Medulla oblongata (tissue), 1 donor: Measurements from ENCODE around the gene NME9.

ENCODE experiments used
- DNase-seq: peaks from one replicate; pipeline ENCODE4 v3.0.0-alpha.2; 2015; ENCODE audit errors: extremely low spot score

NME9 gene

DNA sequence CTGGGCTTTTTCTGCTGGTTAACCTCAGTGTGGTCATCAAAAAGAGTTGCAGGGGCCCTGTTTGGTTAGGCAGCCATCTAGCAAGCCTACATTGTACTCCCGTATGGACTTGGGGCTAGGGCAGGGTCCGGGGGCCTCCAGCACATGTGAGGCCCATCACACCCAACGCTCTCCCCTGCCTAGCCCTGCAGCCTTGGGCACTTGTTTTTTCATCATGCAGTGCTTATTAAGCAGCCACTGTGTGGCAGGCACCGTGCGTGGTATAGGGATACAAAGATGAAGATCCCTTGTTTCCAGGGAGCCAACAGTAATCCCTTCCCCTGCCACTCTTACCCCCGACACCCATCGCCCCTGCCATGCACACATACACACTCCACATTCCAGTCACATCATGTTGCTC lies 32.9 kb upstream of the NME9 start:
- no peak for DNase-seq

DNA sequence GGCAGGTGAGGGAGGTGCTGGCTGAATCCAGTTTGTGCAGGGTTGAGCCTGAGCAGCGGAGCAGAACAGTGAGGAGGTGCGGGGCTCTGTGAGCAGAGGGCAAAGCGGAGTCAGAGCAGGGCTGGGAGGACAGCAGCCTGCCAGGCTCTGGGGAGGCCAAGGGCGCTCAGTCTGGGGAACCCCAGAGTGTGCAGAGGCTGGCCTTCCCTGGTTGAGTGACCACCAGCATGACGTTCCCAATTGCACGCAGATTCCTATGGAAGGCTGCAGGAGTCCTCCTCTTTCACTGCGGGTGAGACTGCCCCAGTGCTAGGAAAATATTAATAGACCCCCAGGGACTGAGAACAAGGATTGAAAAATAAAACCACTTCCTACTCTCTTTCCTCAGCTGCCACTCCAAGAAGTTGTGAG lies 31.9 kb upstream of the NME9 start:
- DNase-seq = no peak

DNA sequence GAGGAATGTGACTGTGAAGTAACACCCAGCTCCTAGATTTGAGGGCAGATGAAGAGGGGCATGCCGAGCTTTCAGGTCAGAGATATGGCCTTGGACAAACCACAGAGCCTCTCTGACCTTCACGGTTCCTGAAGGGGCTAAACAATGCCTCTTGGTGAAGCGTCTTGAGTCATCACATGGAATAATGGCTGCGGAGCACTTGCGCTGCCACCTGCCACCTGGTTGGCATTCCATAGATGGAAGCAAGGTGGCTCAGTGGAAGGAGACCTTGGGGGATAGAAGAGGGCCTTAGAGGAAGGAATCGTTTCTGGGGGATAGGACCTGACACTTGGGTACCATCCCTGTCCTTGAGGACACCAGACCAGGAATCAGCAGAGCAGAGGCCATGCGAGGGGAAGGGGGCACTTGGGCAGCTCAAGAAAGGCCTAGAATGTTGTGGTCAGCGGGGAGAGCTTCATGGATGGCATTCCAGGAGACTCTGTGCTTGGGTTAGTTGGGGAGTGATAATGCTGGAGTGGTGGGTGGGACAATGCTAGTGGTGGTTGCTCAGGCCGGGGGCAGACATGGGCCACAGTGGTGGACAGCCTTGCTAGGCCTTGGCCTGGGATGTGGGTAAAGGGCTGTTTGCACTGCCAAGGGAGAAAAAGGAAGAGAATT lies 31.3 kb upstream of the NME9 start:
- no peak for DNase-seq

DNA sequence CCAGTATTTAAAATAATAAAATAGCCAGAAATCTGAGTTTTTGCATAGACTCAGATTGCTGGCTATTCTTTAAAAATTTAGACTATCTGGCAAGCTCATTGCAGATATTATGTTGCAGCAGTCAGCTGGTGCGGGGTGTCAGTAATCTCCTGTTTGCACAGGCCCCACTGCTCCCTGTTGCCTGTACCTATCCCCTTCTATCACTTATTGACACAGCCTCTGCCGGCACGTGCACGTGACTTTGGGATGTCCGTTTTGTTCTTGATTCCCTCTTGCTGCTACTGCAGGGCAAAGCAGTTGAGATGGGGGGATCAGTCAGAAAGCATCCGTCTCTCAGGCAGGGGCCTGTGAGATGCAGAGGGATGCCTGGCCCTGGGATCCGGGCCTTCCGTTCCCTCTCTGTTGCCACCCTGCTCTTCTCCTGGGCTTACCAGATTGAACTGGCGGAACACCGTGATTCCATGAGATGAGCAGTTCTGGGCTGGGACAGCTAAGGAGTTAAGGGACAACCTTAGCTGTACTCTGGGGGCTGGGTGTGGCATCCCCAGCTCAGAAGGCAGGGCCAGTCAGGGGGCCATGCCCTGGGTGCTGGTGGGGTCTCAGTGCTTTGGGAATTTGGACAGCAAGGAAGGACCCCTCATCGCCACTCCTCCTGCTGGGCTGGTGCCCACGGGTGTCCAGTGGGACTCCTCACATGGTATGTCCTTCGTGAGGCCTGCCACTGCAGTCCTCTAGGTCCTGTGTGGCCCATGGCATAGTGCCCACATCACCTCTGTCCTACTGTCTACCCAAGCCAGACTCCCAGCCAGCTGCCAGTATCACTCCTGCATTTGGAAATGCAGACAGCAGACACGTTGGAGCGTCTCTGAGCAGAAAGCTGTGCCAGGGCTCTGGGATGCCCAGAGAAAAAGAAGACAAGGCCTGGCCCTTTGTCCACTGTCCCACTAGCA lies 30.5 kb upstream of the NME9 start:
- no peak for DNase-seq

DNA sequence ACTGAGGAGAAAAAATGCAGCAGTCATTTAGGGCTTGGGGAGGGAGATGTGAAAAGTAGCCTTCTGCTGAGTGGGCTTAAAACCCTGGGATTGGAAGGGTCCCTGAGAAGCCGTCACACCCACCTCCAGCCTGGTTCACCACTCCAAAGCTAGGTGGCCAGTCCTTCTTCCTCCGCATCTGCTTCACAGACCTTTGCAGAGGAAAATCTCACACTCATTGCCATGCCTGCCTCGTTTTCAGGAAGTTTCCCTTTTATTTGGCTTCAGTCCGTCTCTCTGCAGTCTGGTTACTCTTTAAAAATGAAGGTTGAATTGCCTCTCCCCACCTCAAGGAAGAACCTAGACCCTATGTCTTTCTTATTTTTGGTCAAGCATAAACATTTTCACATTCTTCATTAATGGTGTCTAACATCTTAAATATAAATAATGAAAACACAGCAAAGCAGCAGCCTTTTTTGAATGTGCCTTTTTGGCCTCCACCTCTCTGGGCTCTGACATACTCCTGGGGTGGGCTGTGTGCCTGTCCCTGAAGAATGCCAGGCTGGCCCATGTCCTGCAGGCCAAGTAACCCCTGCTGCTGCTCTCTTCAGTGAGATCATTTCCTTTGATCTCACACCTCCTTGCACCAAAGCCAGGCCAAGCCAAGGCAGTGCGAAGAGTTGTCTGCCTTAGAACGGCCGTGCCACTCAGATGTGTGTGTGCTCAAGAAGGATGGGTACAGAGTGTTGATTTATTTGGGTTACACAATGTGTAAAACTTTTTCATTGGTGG lies 29.7 kb upstream of the NME9 start:
- DNase-seq = no peak

DNA sequence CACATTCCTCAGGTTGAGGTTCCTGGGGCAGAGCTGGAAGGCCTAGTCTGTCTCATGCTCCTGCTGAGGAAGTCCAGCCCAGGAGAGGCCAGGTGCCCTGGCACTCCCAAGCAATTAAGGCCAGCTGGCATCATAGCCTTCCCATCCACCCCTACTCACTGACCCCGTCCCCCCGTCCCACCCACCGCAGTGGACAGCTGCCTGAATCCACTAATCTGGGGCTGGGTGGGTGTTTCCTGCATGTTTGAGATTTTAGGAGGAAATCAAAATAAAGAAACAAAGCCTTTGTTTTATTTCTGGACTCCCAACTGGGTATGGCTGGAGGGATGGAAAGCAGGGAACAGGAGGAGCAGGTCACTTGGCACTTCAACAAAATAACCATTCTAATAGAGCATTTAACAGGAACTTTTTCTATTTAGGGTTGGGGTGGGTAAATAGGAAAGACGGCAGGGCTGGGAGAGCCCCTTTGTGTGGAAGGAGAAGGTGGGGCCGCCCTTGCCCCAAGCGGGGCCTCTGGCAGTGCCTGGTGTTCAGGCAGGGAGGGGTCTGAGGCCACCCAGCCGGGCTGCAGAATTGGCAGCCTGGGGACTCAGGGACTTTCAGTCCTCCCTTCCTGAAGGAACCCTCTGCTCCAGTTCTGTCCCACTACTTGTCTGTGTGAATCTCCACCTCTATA lies 27.2 kb upstream of the NME9 start:
- peak; percentile 45 for DNase-seq

DNA sequence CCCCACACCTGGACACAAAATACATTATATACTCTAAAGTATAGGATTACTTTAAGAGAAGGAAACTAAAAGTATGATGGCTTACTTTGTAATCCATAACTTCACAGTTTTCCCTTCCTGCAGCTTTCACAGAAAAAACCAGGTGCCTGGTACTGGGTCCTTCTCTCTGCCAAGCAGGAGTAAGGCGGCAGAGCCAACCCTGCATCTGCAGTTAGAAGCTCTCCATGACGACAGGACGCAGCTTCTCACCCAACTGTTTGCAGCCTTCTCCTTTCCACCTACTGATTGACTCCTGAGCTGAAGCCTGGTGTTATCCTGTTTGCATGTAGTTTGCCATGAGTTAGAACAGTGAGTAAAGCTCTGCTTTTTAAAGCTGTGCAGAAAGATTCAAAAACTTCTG lies 25.4 kb upstream of the NME9 start:
- no peak for DNase-seq

DNA sequence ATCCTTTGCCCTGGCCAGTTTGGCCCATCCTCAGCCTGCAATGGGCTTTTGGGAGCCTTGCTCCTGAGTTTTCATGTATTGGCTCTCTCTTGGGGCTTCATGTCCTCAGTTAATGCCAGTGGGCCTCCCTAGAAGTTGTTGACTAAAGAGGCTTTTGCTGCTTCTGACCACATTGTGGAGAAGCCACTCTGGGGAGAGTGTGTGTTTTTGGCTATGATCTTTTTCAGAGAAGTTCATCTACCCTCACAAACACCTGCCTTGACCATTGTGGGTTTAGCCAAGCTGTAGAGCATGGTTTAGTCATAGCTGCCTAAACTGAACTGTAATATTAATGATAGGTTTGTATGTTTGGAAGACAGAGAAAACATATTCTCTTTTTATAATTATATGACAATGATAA lies 24.7 kb upstream of the NME9 start:
- no peak for DNase-seq

DNA sequence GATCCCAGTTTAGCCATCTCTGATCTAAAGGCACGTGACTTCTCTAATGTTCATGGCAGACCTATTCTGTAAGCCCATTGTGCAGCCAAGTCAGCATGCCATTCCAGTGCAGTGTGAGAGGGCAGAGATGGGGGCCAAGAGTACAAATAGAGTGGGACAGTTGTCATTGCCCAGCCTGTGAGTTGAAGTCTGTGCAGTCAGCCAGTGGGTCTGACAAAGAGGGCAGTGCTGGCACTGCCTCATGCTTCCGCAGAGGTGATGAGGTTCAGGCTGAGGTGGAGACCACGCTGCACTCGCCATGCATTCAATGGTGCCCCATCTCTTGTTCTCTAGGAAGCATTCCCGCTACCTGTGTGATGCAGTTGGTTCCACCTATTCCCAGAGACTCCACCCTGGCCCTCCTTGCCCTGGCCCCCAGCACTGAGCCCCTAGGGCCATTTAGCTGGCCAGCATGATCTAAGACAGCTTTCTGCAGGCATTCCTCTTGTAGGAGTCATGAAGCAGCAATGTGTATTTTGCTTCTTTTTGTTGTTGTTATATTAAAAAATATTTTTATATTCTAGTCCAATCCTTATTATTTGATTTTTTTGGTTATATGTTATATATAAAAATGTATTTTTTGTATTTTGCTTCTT lies 22.4 kb upstream of the NME9 start:
- DNase-seq = no peak

DNA sequence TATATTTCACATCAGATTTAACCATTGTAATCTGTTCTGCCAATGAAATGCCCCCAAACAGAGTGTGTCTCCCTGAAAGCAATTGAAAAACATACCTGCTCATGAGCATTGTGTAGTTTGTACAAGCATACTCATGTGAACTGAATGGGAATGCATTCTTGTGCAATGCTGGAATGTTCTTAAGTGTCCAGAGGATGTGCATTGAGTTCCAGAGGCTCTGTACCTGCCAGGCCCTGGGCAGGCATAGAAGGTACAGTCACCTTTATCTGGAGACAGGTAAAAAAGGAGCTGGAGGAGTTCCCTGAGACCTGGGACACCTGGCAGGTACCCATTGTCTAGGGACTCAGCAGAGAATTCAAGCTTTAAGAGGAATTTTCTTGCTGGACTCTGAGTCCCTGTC lies 21.5 kb upstream of the NME9 start:
- no peak for DNase-seq

DNA sequence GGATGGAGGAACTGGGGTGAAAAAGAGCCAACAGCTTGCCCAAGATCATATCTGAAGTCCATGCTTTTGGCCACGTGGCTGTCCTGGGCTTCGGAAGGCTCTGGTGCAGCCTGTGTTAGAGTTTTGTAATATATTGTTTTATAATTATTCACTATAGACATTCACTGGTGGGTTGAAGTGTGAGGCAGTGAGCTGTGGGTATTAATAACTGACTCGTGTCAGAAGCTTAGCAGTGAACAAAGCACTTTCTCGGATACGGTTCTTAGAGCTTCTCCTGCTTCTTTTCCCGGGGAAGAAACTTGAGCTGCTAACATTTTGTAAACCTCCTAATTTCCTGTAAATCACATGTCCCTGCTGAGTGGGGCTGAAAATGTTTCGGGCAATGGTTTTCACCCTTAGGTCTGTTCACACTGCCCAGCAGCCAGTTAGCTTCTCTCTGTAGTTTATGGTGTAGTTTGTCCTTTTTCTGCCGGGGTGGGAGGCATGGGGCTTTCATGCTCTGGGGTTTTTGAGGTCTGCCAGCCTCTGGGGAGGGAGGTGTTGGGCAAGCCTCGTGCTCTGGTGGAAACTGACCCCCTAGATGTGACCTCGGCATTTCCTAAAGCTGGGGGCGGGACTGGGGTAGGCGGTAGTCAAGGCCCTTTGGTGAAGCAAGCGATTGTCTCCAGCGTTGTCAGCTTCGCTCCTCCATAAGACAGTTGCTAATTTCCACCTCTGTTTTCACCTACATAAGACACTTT lies 20.4 kb upstream of the NME9 start:
- DNase-seq = no peak

DNA sequence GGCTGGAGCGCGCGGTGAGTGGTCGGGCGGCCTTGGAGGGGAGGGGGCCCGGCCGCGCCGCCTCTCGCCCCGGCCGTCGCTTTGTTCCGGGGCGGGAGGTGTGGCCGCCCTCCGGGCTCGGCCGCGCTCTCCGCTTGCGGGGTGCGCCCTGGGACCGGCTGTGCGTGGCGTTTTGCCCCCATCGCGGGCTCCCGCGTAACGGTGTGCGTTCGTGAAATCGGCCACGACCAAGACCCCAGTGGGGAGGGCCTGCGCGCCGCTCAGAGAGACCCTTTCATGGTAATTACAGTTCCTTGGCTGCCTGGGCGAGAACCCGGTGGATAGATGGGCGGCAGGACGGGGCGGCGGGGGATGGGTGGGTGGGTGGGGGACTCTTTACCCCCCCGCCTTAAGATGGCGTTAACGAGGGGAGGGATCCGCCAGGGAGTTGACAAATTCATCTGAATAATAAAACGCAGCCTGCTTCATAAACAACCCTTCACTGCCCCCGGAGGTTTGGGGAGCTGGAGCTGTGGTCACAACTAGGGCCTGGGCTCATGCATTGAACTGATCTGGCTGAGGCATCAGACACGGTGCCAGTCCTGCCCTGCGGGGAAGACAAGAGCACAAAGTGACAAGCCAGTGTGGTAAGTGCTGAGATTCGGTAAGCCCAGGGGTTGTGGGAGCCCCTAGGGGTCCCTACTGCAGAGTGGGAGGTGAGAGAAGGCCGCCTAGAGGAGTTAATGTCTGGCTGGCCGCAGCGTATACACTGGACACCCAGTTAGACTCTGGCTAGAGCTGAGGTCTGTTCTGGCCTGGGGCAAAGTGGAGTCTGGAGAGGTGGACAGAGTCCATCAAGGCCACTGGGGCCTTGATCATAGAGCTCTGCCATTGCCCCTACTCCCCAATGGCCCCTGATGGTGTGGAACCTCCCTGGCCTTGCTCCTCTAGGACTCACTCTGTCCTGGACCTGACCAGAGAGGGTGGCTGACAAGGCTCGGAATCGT lies 19.4 kb upstream of the NME9 start:
- no peak for DNase-seq

DNA sequence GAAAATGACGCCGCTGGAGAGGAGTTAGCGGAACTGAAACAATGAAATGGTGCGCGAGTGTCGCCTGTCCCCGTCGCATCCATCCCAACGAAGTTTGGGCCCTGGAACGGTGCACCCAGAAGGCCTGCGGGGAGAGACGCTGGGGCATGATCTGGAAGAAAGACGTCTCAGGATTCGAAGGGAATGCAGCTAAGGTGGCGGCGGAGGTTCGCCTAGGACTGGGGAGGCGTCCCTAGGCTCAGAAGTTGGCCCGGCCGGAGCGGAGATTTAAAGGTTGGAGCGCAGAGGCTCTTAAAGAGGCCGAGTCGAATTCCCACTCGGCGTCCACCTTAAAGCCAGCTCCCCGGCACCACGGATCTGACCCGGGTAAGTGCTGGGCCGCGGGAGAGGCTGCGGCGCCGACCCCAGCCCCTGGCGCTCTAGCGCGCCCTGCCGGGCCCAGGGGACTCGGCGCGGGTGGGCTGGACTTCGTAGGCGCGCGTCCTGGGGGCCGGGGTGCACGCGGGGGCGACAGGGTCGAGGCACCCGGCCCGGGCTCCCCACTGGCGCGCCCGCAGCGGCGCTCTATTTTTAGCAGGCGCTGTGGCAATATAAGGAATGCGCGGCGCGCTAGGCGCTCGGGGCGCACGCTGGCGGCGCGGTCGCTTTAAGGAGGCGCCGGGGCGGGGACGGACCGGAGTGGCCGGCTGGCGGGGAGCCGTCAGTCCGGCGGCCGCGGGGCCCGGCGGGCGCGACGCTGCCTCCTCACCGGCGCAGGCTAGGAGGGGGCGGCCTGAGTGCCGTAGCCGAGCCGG lies 18.5 kb upstream of the NME9 start, which contains the start of gene MRAS:
Gene MRAS, plus strand, starts transcription at position 620 of the 794 bp plus-strand sequence. CDS start 24,305 bp downstream, outside the sequence.
- DNase-seq = peak; percentile 81

DNA sequence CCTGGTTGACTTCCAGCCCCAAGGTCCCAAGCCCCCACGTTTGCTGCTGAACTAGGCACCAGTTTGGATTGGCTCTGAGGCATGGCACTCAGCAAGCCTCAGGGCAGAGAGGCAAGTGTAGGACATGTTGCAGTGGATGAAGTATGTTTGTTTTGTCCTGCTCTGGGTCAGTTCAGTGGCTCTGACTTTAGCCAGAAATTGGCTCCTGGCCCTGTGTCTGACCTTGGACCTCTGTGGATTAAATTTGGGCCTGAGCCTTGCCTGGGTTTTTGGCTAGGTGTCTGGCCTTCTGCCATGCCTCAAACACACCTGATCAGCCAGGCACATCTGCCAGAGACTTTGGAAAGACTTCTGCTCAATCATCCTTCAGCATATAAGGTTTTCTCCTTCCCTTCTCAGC lies 15.1 kb upstream of the NME9 start:
- no peak for DNase-seq

DNA sequence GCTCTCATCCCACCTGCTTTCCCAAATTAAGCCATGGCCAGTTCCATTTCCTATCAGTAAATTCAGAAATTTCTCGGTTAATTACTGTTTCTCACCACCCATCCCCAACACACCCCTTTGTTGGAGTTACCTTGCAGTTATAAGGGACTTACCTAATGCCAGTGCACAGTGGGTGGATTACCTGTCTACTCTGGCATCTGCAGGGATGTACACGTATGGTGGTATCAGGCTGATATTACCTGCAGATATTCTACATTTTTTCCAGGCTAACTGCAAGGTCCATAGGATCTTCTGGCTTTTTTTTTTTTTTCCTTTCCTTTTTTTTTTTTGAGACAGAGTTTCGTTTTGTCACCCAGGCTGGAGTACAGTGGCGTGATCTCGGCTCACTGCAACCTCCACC lies 10.9 kb upstream of the NME9 start:
- no peak for DNase-seq

DNA sequence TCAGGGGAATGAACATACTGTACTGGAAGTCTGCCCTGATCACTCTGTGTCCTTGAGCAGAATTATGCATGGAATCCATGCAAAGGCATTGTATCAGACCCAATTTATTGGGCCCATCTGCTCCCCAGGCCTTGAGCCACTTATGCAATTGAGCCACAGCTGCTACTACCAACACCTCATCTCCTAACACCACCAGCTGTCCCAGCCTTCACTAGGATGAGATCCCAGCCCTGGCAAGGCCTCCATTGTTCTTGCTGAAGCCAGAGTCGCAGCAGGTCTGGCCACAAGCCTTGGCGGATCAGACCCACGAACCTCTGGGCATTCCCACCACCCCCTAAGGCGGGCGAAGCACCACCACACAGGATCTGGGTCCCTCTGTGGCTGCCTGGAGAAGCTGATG lies 9.2 kb upstream of the NME9 start:
- no peak for DNase-seq

DNA sequence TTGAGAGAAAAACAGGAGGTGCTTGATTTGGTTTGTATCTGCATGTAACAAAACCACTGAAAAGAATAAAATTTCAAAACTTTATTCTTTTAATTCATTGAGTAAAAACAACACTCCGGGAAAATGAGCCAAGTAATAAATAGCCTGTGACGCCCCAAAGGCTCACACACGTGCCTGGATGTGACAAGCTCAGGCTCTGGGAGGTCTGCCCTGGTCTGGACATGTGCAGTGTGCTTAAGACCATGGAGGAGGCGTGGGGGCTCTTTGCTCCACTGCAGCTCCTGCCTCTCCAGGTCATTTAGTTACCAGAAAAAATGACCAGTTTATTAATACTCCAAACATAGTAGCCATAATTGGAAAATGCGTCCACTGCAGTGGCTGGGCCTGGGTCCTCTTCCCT lies 8.6 kb upstream of the NME9 start:
- DNase-seq = no peak

DNA sequence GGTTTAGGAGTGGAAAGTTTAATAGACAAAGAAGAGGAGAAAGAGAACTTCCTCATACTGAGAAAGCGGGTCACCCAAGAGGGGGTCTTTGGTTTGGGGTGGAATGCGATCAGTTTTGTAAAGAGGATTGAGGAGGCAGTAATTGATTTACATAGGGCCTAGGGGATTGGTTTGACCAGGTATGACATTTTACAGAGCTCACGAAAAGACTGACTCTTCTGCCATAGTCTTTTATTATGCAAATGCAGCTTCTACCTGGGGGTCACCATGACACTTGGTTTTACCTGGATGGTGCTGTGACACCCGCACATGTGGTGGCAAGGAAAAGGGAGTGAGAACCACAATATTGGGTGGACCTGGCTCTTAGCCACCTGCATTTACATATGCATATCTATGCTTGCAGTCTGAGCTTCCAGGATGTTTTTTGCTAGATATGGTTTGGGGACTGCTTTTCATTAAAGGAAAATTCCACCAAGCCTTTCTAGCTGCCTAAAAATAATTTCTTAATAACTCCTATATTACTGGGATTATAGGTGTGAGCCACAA lies 6.9 kb upstream of the NME9 start:
- no peak for DNase-seq
